ENCODE measurements around the gene PDXK. TPM values are rescaled to one million over a fixed set of nuclear protein-coding genes. Genes with fewer than 3 reads are reported as not detected.
A peak's percentile ranks its signal among the peaks of the same experiment; 100 is the strongest.
"Not testable (repeated sequence)": the region's sequence is repeated elsewhere in the genome, so short reads cannot be mapped to it uniquely, and the experiment has no call there.

PDXK gene
- 10 to 100 TPM; 56.3 to 60.6 TPM for total RNA-seq
- 10 to 100 TPM; 27.1 to 36.0 (median 29.6) TPM for polyA plus RNA-seq
- total RNA-seq = 57.6 to 87.7 (median 73.5) reads per million in 6 experiments

DNA sequence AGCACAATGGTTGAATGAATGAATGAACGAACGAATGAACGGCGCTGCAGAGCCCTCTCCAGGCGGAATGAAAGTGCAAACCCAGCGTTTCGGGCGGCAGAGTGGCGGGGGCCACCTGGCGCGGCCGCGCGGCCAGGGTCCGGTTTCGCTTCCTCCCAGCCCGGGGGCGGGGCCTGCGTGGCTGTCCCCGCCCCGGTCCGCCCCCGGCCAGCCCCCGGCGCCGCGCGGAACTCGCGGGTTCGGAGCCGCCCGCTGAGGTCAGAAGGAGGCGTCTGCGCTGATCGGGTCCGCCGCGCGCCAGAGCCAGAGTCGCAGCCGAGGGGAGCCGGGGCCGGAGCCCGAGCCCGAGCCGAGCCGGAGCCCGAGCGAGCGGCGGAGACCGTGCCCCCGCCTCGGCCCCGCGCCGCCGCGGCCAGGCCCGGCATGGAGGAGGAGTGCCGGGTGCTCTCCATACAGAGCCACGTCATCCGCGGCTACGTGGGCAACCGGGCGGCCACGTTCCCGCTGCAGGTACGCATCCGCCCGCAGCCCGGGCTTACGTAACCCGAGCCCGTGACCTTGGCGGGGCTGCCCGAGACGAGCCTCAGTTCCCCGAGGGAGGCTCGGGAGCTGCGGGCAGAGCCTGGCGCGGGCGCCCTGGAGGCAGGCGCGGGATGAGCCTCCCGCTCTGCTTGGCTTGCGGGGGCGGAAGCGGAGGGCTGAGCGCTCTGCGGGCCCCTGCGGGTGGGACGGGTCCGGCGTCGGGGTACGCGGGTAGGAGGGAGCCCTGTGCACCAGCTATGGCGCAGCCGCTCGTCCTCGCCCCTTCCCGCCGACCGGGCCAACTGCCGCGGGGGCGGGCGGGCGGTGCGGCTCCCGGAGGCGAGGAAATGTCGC, at the start of gene PDXK:
PDXK (plus strand) TSS at position 258 of the 876 bp plus-strand sequence; CDS start at position 424, 166 bp downstream.
- Mint-ChIP-seq H3K36me3 (peaks cover 0 to 5% (median 0%) of the 10 kb centered on the region in 3 donors), H3K4me3 (peak within 1 kb of the TSS; percentile 79 to 90 (median 84)), H3K9me3 (no peaks in the 10 kb centered on the region), H3K27me3 (no peaks in the 10 kb centered on the region), H3K27ac (peak within 1 kb of the TSS; percentile 58 to 93 (median 79)), H3K4me1 (peaks cover 16 to 39% (median 34%) of the 10 kb centered on the region in 4 donors)
- POLR2A ChIA-PET = interaction anchor here (0.6 to 2.3 kb wide), 5 partner anchors 9 to 59 kb away, joined by 3 to 15 read pairs (median 4); no protein-coding TSS in a partner anchor
- DNase-seq (peak; percentile 63 to 84 (median 74)), ATAC-seq (peak; percentile 80 to 85)

DNA sequence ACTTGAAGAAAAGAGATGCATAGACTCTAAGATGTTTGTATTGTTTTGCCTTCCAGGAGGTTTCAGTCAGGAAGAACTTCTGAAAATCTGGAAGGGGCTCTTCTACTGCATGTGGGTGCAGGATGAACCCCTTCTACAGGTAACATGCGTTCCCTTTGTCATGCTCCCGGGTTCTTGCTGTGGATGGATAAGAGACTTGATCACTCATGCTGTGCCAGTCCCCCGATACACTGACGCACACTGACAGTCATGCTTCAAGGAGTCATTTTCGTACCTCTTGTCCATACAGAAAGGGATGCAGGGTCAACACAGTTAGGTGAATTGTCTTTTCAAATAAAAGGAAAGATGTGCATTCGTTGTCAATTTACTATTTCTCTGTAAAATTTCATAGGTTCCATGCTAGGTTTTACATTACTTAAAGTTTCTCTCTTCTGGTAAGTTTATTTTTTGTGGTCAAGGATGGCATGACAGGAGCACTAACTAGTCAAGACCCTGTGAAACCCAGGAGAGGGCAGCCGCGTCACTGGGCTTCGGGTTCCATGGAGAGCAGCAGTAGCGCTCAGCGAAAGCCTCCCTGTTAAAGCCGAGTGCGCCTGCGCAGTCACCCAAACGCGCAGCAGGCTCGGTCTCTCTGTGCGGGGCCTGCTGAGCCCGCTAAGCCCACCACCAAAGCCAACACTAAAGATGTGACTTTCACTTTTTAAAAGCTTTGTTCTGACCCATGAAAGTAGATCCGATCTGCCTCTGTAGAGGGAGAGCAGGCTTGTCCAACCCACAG, 48.9 kb upstream of the PDXK start:
- H3K4me1 Mint-ChIP-seq = peaks cover 17 to 42% (median 26%) of the 10 kb centered on the region in 4 donors
- peaks cover 4 to 80% (median 13%) of the 10 kb centered on the region in 3 donors for H3K36me3 Mint-ChIP-seq
- DNase-seq (no peak), ATAC-seq (no peak)
- POLR2A ChIA-PET = no interaction called here
- H3K9me3 Mint-ChIP-seq = no peaks in the 10 kb centered on the region
- no peak overlapping the region for H3K4me3 Mint-ChIP-seq
- peak overlapping the region in 1 of 10 donors; percentile 33 for H3K27ac Mint-ChIP-seq
- H3K27me3 Mint-ChIP-seq = no peaks in the 10 kb centered on the region

DNA sequence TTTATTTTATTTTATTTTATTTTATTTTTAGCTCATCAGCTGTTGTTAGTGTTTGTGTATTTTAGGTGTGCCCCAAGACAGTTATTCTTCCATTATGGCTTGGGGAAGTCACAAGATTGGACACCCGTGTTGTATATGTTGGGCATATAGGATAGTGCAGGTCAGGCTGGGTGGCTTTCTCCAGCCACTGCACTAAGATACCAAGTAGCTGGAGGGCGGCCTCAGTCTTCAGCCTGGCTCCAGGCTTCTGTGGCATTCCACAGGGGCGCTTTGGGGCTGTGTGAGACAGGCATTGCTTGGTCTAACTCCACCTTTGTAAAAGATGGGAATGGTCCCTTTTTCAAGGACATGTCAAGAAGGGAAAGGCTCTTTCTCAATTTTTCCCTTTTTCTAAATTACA, 43.1 kb upstream of the PDXK start:
- H3K9me3 Mint-ChIP-seq = no peaks in the 10 kb centered on the region
- peaks cover 4 to 93% (median 31%) of the 10 kb centered on the region in 3 donors for H3K36me3 Mint-ChIP-seq
- peak overlapping the region in 1 of 10 donors; percentile 10 for H3K4me3 Mint-ChIP-seq
- POLR2A ChIA-PET = interaction anchor here (0.5 kb wide), 1 partner anchor 70 kb away, joined by 3 read pairs; no protein-coding TSS in a partner anchor
- no peak for ATAC-seq
- no peak for DNase-seq
- H3K4me1 Mint-ChIP-seq = peaks cover 6 to 27% (median 13%) of the 10 kb centered on the region in 4 donors
- no peaks in the 10 kb centered on the region for H3K27me3 Mint-ChIP-seq
- peak overlapping the region in 2 of 10 donors; percentile 1 to 8 for H3K27ac Mint-ChIP-seq

DNA sequence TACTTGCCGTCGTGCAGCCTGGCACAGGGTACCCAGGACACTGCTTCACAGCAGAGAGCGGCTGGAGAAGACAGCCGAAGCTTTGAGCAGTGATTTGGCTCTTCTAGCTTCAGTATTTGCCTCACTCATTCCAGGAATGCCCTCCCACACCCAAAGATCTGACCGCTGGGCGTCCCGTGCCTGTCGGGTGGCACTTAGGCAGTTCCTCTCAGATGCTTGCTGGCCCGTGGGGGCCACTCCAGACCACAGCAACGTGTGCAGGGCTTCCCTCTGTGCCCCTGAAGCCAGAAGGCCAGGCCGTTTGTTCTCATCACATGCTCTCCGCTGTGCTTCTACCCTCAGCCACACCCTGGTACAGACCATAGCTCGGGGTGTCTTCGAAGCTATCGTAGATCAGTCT, 42.5 kb upstream of the PDXK start:
- no peaks in the 10 kb centered on the region for H3K9me3 Mint-ChIP-seq
- no peaks in the 10 kb centered on the region for H3K27me3 Mint-ChIP-seq
- H3K4me3 Mint-ChIP-seq = no peak overlapping the region
- H3K36me3 Mint-ChIP-seq = peaks cover 4 to 93% (median 31%) of the 10 kb centered on the region in 3 donors
- peaks cover 6 to 27% (median 13%) of the 10 kb centered on the region in 4 donors for H3K4me1 Mint-ChIP-seq
- POLR2A ChIA-PET = no interaction called here
- no peak for DNase-seq
- no peak for ATAC-seq
- H3K27ac Mint-ChIP-seq = peak overlapping the region in 2 of 10 donors; percentile 8 to 61

DNA sequence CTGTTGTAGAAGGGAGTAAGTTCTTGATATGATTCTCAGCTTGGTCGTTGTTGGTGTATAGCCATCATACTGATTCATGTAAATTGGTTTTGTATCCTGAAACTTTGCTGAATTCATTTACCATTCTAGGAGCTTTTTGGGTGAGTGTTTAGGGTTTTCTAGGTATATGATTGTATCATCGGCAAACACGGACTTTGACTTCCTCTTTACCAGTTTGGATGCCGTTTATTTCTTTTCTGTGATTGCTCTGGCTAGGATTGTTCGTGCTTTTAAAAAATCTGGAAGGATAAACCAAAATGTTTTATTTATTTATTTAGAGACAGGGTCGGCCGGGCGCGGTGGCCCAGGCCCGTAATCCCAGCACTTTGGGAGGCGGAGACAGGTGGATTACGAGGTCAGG, 39.0 kb upstream of the PDXK start:
- ATAC-seq = no peak
- peaks cover 4 to 29% (median 17%) of the 10 kb centered on the region in 4 donors for H3K4me1 Mint-ChIP-seq
- DNase-seq = no peak
- POLR2A ChIA-PET = no interaction called here
- H3K36me3 Mint-ChIP-seq = peaks cover 0 to 95% (median 35%) of the 10 kb centered on the region in 3 donors
- H3K4me3 Mint-ChIP-seq = no peak overlapping the region
- peak overlapping the region in 2 of 10 donors; percentile 1 to 86 for H3K27ac Mint-ChIP-seq
- H3K27me3 Mint-ChIP-seq = no peaks in the 10 kb centered on the region
- H3K9me3 Mint-ChIP-seq = no peaks in the 10 kb centered on the region

DNA sequence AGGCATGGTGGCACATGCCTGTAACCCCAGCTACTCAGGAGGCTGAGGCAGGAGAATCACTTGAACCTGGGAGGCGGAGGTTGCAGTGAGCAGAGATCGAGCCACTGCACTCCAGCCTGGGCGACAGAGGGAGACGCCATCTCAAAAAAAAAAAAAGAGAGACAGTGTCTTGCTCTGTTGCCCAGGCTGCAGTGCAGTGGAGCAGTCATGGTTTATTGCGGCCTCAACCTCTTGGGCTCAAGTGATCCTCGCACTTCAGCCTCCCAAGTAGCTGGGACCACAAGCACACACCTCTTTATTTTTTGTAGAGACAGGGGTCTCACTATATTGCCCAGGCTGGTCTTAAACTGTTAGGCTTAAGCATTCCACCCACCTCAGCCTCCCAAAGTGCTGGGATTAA, 38.5 kb upstream of the PDXK start:
- H3K4me1 Mint-ChIP-seq = peaks cover 4 to 29% (median 17%) of the 10 kb centered on the region in 4 donors
- H3K4me3 Mint-ChIP-seq, H3K27me3 Mint-ChIP-seq, ATAC-seq, H3K27ac Mint-ChIP-seq, POLR2A ChIA-PET, DNase-seq, H3K9me3 Mint-ChIP-seq: not testable (repeated sequence)
- peaks cover 0 to 95% (median 33%) of the 10 kb centered on the region in 3 donors for H3K36me3 Mint-ChIP-seq

DNA sequence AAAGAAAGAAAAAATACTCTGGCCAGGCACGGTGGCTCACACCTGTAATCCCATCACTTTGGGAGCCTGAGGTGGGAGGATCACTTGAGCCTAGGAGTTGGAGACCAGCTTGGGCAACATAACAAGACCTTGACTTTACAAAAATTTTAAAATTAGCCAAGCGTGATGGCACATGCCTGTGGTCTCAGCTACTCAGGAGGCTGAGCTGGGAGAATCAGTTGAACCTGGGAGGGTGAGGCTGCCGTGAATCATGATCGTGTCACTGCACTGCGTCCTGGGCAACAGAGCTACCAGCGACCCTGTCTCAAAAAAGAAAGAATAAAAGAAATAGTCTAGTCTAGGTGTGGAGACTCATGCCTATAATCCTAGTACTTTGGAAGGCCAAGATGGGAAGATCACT, 37.3 kb upstream of the PDXK start:
- Mint-ChIP-seq H3K9me3 (no peaks in the 10 kb centered on the region), H3K27me3 (no peaks in the 10 kb centered on the region), H3K4me3 (no peak overlapping the region), H3K27ac (peak overlapping the region in 1 of 10 donors; percentile 66), H3K4me1 (peaks cover 4 to 26% (median 17%) of the 10 kb centered on the region in 4 donors), H3K36me3 (peaks cover 0 to 95% (median 30%) of the 10 kb centered on the region in 3 donors)
- POLR2A ChIA-PET = no interaction called here
- DNase-seq = no peak
- ATAC-seq = no peak

DNA sequence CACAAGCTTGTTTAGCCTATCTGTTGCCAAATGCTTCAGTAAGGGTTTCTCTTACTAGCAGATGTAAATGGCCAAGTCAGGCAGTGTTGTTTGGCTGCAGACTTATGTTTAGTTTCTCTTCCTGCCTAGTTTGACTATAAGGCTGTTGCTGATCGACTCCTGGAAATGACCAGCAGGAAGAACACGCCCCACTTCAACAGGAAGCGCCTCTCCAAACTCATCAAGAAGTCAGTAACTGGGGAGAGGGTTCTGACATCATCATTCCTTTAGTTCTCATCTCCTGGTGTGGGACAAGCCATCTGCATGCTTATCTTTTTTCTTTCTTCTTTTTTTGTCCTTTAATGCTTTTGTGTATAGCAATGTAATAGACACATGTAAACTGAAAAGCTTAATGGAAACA, 34.5 kb upstream of the PDXK start:
- POLR2A ChIA-PET = no interaction called here
- DNase-seq = no peak
- no peaks in the 10 kb centered on the region for H3K27me3 Mint-ChIP-seq
- H3K4me1 Mint-ChIP-seq = peaks cover 6 to 12% (median 10%) of the 10 kb centered on the region in 4 donors
- no peaks in the 10 kb centered on the region for H3K9me3 Mint-ChIP-seq
- no peak overlapping the region for H3K4me3 Mint-ChIP-seq
- no peak for ATAC-seq
- H3K36me3 Mint-ChIP-seq = peaks cover 5 to 92% (median 31%) of the 10 kb centered on the region in 3 donors
- peak overlapping the region in 1 of 10 donors; percentile 25 for H3K27ac Mint-ChIP-seq

DNA sequence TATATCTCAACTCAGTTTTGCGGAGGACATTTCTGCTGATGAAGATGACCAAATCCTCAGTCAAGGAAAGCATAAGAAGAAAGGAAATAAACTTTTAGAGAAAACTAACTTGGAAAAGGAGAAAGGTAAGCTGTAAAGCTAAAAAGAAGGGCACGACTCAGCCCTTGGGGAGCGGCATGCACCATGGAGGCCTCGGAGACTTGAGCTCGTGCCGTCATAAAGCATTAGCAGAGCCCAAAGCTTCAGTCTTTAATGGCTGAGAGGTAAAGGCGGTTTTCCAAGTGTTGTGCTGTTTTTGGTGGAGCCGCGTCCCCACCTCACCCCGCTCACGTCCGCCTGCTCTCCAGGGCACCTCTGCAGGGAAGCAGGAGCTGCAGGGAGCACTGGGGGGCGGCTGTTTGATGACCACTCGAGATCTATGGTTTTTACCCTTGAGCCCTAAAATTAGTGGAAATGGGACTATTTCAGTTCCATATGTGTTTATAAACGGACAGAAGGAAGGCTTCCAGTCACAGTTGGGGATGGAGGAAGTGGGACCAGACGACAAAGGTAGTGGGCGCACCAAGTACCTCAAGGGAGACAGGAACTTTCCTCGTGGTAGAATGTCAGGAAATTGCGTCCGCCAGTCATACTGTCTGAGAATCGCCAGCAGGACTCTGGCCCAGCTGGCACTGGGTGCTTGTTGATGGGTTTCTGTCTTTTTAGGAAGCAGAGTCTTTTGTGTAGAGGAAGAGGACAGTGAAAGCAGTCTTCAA, 31.9 kb upstream of the PDXK start:
- peaks cover 2 to 8% (median 5%) of the 10 kb centered on the region in 4 donors for H3K4me1 Mint-ChIP-seq

DNA sequence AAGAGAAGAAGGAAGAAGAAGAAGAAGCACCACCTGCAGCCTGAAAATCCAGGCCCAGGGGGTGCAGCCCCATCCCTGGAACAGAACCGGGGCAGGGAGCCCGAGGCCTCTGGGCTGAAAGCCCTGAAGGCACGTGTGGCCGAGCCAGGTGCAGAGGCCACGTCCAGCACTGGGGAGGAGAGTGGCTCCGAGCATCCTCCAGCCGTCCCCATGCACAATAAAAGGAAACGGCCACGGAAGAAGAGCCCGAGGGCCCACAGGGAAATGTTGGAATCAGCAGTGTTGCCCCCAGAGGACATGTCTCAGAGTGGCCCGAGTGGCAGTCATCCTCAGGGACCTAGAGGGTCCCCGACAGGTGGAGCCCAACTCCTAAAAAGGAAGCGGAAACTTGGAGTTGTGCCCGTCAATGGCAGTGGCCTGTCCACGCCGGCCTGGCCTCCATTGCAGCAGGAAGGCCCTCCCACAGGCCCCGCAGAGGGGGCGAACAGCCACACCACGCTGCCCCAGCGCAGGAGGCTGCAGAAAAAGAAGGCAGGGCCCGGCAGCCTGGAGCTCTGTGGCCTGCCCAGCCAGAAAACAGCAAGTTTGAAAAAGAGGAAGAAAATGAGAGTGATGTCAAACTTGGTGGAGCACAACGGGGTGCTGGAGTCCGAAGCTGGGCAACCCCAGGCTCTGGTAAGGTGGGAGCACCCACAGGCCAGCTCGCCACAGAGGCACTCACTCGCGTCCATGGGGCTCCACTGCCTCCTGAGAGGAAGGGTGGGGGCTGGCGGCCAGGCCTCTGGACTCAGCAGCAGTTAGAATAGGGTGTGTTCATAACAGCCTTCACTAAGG, 31.1 kb upstream of the PDXK start:
- Mint-ChIP-seq H3K36me3 (peaks cover 5 to 88% (median 20%) of the 10 kb centered on the region in 3 donors), H3K9me3 (no peaks in the 10 kb centered on the region), H3K27ac (peak overlapping the region in 1 of 10 donors; percentile 74), H3K27me3 (no peaks in the 10 kb centered on the region), H3K4me1 (peaks cover 2 to 6% (median 4%) of the 10 kb centered on the region in 4 donors), H3K4me3 (no peak overlapping the region)
- DNase-seq (no peak), ATAC-seq (no peak)
- POLR2A ChIA-PET = no interaction called here

More for the DNA sequence above, 31.9 kb upstream of the PDXK start:
- no peak for ATAC-seq
- Mint-ChIP-seq H3K36me3 (peaks cover 5 to 88% (median 24%) of the 10 kb centered on the region in 3 donors), H3K4me3 (peak overlapping the region in 1 of 10 donors; percentile 10), H3K27me3 (no peaks in the 10 kb centered on the region), H3K27ac (peak overlapping the region in 1 of 10 donors; percentile 74), H3K9me3 (no peaks in the 10 kb centered on the region)
- POLR2A ChIA-PET = no interaction called here
- no peak for DNase-seq

DNA sequence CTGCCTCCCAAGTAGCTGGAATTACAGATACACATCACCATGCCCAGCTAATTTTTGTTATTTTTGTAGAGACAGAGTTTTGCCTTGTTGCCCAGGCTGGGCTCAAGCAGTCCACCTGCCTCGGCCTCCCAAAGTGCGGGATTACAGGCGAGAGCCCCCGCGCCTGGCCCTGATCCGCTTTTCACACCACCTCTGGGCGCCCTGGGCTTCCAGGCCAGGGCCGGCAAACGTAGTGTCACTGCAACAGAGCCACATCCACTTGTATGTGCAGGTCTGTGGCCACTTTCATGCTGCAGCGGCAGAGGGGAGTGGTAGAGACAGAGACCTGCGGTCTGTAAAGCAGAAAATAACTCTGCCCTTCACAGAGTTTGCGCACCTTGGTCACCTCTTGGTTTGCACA, 30.0 kb upstream of the PDXK start:
- Mint-ChIP-seq H3K27me3 (no peaks in the 10 kb centered on the region), H3K9me3 (no peaks in the 10 kb centered on the region), H3K27ac (no peak overlapping the region), H3K4me1 (peaks cover 2 to 6% (median 4%) of the 10 kb centered on the region in 4 donors), H3K36me3 (peaks cover 5 to 88% (median 23%) of the 10 kb centered on the region in 3 donors), H3K4me3 (no peak overlapping the region)
- POLR2A ChIA-PET = no interaction called here
- no peak for ATAC-seq
- no peak for DNase-seq

Data from naive thymus-derived CD8-positive, alpha-beta T cell (primary cell).